Panc1 (cell line): ENCODE results near the gene RAB26.

Source experiments
- POLR2AphosphoS5 ChIP-seq: IDR thresholded peaks from 2 replicates; pipeline ENCODE4 v1.6.1; 2012; ENCODE audit warnings: mild to moderate bottlenecking, low read depth, low read length, moderate library complexity
- SIN3A ChIP-seq: IDR thresholded peaks from 2 replicates; pipeline ENCODE4 v1.6.1; 2012; ENCODE audit warnings: low read depth, mild to moderate bottlenecking, low read length, moderate library complexity, borderline replicate concordance; ENCODE audit not compliant: insufficient read depth
- TCF7L2 ChIP-seq: IDR thresholded peaks from 2 replicates; pipeline ENCODE4 v1.6.1; 2011; ENCODE audit warnings: mild to moderate bottlenecking, low read depth, low read length, inconsistent platforms
- TF ChIP-seq, protein P1 (sequence below): fragments of 450-650 bp; IDR thresholded peaks from 2 replicates; pipeline ENCODE4 v1.5.1; 2017; ENCODE audit warnings: mild to moderate bottlenecking
- TF ChIP-seq, protein P2 (sequence below), 2 experiments: IDR thresholded peaks; 2 replicates each; pipeline ENCODE4 v1.6.1; 2011 to 2012; ENCODE audit warnings: low read depth in 2 of 2, control low read depth in 1 of 2, low read length in 1 of 2, mild to moderate bottlenecking in 1 of 2, moderate library complexity in 1 of 2; ENCODE audit not compliant: insufficient read depth in 1 of 2

DNA sequence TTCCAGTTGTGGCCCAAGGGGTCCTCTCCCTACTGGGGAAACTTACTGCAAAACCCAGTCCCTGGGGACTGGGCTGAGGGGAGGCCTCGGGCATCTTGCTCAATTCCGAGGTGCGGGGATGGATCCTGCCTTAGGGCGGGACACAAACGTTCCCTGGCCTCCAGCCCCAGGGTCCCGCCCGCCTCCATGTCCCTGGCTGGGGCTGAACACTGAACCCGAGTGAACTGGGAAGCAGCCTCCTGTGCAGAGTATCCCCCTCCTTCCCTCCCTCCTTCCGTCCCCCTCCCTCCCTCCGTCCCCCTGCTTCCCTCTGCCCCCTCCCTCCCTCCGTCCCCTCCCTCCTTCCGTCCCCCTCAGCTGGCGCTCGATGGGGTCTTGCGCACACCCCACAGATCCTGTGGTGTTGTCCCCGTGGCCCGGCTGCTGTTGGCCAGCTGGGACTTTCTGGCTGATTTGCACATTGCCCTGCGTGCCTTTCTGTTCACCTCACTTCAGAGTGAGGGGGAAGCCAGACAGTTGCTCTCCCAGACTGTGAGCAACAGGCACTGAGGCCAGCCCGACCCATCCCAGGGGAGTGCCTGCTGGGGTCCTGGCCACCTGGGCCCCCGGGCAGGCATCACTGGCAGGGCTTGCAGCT, 12.6 kb downstream of the RAB26 start:
- TF ChIP-seq, protein P1, sequence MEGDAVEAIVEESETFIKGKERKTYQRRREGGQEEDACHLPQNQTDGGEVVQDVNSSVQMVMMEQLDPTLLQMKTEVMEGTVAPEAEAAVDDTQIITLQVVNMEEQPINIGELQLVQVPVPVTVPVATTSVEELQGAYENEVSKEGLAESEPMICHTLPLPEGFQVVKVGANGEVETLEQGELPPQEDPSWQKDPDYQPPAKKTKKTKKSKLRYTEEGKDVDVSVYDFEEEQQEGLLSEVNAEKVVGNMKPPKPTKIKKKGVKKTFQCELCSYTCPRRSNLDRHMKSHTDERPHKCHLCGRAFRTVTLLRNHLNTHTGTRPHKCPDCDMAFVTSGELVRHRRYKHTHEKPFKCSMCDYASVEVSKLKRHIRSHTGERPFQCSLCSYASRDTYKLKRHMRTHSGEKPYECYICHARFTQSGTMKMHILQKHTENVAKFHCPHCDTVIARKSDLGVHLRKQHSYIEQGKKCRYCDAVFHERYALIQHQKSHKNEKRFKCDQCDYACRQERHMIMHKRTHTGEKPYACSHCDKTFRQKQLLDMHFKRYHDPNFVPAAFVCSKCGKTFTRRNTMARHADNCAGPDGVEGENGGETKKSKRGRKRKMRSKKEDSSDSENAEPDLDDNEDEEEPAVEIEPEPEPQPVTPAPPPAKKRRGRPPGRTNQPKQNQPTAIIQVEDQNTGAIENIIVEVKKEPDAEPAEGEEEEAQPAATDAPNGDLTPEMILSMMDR = no peak
- TF ChIP-seq, protein P2, sequence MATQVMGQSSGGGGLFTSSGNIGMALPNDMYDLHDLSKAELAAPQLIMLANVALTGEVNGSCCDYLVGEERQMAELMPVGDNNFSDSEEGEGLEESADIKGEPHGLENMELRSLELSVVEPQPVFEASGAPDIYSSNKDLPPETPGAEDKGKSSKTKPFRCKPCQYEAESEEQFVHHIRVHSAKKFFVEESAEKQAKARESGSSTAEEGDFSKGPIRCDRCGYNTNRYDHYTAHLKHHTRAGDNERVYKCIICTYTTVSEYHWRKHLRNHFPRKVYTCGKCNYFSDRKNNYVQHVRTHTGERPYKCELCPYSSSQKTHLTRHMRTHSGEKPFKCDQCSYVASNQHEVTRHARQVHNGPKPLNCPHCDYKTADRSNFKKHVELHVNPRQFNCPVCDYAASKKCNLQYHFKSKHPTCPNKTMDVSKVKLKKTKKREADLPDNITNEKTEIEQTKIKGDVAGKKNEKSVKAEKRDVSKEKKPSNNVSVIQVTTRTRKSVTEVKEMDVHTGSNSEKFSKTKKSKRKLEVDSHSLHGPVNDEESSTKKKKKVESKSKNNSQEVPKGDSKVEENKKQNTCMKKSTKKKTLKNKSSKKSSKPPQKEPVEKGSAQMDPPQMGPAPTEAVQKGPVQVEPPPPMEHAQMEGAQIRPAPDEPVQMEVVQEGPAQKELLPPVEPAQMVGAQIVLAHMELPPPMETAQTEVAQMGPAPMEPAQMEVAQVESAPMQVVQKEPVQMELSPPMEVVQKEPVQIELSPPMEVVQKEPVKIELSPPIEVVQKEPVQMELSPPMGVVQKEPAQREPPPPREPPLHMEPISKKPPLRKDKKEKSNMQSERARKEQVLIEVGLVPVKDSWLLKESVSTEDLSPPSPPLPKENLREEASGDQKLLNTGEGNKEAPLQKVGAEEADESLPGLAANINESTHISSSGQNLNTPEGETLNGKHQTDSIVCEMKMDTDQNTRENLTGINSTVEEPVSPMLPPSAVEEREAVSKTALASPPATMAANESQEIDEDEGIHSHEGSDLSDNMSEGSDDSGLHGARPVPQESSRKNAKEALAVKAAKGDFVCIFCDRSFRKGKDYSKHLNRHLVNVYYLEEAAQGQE (IDR thresholded peaks at IDR 0.05; ENCODE audit: insufficient read depth in 1 of 2, low read depth in 2 of 2, low read length in 1 of 2) = no peak
- TF ChIP-seq POLR2AphosphoS5 = no peak
- TF ChIP-seq TCF7L2 = no peak
- TF ChIP-seq SIN3A = no peak
